IPS DF 6.9 (cell line): ENCODE data around the gene PLXNA2.

Experiments used
- DNase-seq: peaks from one replicate; pipeline ENCODE4 v3.0.0-alpha.2; 2013; ENCODE audit warnings: low read depth, low spot score
- H3K27ac ChIP-seq: one replicate; pipeline ENCODE4 v1.5.1; 2013; ENCODE audit warnings: low read length, control low read depth
- H3K27me3 ChIP-seq: 2 replicates; pipeline ENCODE4 v1.6.1; 2013; ENCODE audit warnings: mild to moderate bottlenecking, low read length; ENCODE audit not compliant: control insufficient read depth, insufficient read depth
- H3K36me3 ChIP-seq: 2 replicates; pipeline ENCODE4 v1.6.1; 2013; ENCODE audit warnings: low read length; ENCODE audit not compliant: control insufficient read depth, insufficient read depth
- H3K4me1 ChIP-seq: 2 replicates; pipeline ENCODE4 v1.6.1; 2013; ENCODE audit warnings: low read length; ENCODE audit not compliant: control insufficient read depth, insufficient read depth
- H3K4me3 ChIP-seq: 2 replicates; pipeline ENCODE4 v1.5.1; 2013; ENCODE audit warnings: mild to moderate bottlenecking, low read length
- H3K9me3 ChIP-seq: 2 replicates; pipeline ENCODE4 v1.6.1; 2013; ENCODE audit warnings: low read length, inconsistent platforms; ENCODE audit not compliant: control insufficient read depth, insufficient read depth
- WGBS: extraction: QIAGEN DNeasy Blood & Tissue Kit; methylation state at CpG from one replicate; pipeline ENCODE4 v1.1.7; 2013; ENCODE audit warnings: mixed read lengths, missing lambda C conversion rate; ENCODE audit not compliant: insufficient read length, insufficient coverage; 5-methylcytosine and 5-hydroxymethylcytosine counted together

PLXNA2 gene

GRCh38 chr1:208154040-208154439 lies 90.1 kb downstream of the PLXNA2 start:
- Histone ChIP-seq H3K27ac (no peak overlapping the region), H3K4me3 (no peak overlapping the region), H3K36me3 (no peaks in the 10 kb centered on the region), H3K9me3 (no peaks in the 10 kb centered on the region), H3K4me1 (peaks cover 5% of the 10 kb centered on the region), H3K27me3 (no peaks in the 10 kb centered on the region)
- WGBS, result no CpG with 5 or more reads among the region's 7 CpGs
- DNase-seq, result no peak

DNA sequence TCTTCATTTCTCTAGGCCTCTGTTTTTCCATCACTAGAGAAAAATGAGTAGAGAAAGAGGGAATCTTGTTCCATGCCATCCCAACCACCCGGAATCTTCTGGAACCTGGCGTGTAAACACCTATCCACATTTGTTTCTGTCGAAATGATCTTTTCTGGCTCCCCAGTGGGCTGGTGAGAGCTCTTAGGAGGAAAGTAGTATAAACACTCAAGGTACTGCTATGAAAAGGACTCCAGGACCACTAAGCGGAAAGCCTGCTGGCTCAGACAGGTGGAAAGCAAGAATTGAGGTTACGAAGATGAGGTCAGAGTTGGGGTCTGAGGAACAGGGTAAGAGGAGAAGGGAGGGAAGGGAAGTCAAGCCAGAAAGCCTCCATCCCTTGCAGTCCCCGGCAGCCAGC lies 90.8 kb downstream of the PLXNA2 start:
- H3K36me3 ChIP-seq, result no peaks in the 10 kb centered on the region
- WGBS, result no CpG with 5 or more reads among the region's 6 CpGs
- H3K27me3 ChIP-seq, result no peaks in the 10 kb centered on the region
- no peaks in the 10 kb centered on the region for H3K9me3 ChIP-seq
- H3K4me1 ChIP-seq, result peaks cover 3% of the 10 kb centered on the region; the same call in 1 of the 2 replicates
- DNase-seq, result no peak
- H3K27ac ChIP-seq, result no peak overlapping the region
- no peak overlapping the region for H3K4me3 ChIP-seq

- no peak for DNase-seq
- no CpG with 5 or more reads among the region's 9 CpGs for WGBS
These were observed 92.2 kb downstream of the PLXNA2 start for GRCh38 chr1:208151728-208152598.

GRCh38 chr1:208150833-208151458 lies 93.2 kb downstream of the PLXNA2 start:
- DNase-seq, result no peak
- WGBS, result no CpG with 5 or more reads among the region's 6 CpGs
- Histone ChIP-seq H3K27me3 (no peaks in the 10 kb centered on the region), H3K36me3 (no peaks in the 10 kb centered on the region), H3K4me3 (no peak overlapping the region), H3K4me1 (peaks cover 3% of the 10 kb centered on the region; the same call in 1 of the 2 replicates), H3K27ac (no peak overlapping the region), H3K9me3 (no peaks in the 10 kb centered on the region)

More at GRCh38 chr1:208151728-208152598, 92.2 kb downstream of the PLXNA2 start:
- Histone ChIP-seq H3K9me3 (no peaks in the 10 kb centered on the region), H3K36me3 (no peaks in the 10 kb centered on the region), H3K27ac (no peak overlapping the region), H3K4me1 (peaks cover 3% of the 10 kb centered on the region; the same call in 1 of the 2 replicates), H3K4me3 (no peak overlapping the region), H3K27me3 (no peaks in the 10 kb centered on the region)

GRCh38 chr1:208149776-208150514 lies 94.2 kb downstream of the PLXNA2 start:
- H3K4me3 ChIP-seq, result no peak overlapping the region
- H3K36me3 ChIP-seq, result no peaks in the 10 kb centered on the region
- H3K9me3 ChIP-seq, result no peaks in the 10 kb centered on the region
- H3K27ac ChIP-seq, result no peak overlapping the region
- H3K4me1 ChIP-seq, result peaks cover 4% of the 10 kb centered on the region
- H3K27me3 ChIP-seq, result no peaks in the 10 kb centered on the region
- no CpG with 5 or more reads among the region's 9 CpGs for WGBS
- no peak for DNase-seq

DNA sequence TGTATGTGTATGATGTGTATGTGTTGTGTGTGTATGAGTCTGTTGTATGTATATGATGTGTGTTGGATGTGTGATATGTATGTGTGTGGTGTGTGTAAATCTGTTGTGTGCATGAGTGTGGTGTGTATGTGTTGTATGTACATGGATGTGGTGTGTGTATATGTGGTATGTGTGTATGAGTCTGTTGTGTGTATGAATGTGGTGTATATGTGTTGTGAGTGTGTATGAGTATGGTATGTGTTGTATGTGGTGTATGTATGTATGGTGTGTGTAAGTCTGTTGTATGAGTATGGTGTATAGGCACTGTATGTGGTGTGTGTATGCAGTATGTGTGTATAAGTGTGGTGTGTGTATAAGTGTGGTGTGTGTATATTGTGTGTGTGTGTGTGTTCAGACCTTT lies 95.0 kb downstream of the PLXNA2 start:
- DNase-seq, result no peak
- H3K9me3 ChIP-seq, result no peaks in the 10 kb centered on the region
- H3K27me3 ChIP-seq, result no peaks in the 10 kb centered on the region
- H3K4me3 ChIP-seq, result no peak overlapping the region
- peaks cover 4% of the 10 kb centered on the region for H3K4me1 ChIP-seq
- H3K36me3 ChIP-seq, result no peaks in the 10 kb centered on the region
- H3K27ac ChIP-seq, result no peak overlapping the region

DNA sequence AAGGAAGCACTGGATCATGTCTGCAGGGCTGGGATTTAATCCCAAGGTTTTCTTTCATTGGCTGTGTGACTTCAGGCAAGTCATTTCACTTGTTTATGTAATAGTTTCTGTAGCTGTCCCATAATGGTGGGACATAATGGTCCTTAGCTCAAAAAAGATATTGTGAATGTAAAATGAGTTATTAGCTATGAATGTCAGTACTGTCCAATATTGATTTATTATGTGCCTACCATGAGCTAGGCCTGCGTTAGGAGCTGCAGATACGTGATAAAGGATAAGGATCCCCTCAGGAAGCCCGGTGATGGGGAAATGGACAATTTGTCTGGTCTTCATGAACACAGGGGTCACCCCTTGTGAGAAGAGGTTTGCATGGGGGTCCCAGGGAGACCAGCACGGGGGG lies 95.8 kb downstream of the PLXNA2 start:
- no peak for DNase-seq
- no CpG with 5 or more reads among the region's 4 CpGs for WGBS
- H3K4me3 ChIP-seq, result no peak overlapping the region
- no peaks in the 10 kb centered on the region for H3K9me3 ChIP-seq
- H3K36me3 ChIP-seq, result no peaks in the 10 kb centered on the region
- H3K4me1 ChIP-seq, result peaks cover 4% of the 10 kb centered on the region
- no peaks in the 10 kb centered on the region for H3K27me3 ChIP-seq
- H3K27ac ChIP-seq, result no peak overlapping the region

GRCh38 chr1:208146650-208147049 lies 97.5 kb downstream of the PLXNA2 start:
- no peak for DNase-seq
- WGBS, result no CpG with 5 or more reads among the region's 3 CpGs

DNA sequence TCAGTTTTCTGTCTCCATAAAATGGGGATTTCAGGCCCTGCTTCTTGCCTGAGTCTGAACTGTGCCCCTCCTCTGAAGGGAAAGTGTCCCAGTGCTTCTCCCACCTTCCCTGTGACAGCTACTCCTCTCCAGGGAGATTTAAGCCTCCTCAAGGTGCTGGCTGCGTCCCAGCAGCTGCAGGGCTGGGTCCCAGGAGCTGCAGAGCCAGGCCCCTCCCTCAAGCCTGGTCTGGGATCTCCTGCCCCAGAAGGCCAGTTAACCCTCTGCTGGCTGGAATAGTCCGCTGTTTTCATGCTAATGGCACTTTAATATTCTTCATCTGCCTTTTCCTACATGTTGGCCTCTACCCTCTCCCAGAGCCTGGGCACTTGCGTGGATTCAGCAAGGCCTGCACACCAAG lies 99.0 kb downstream of the PLXNA2 start:
- no CpG with 5 or more reads among the region's 3 CpGs for WGBS
- Histone ChIP-seq H3K27me3 (no peaks in the 10 kb centered on the region), H3K36me3 (no peaks in the 10 kb centered on the region), H3K4me1 (peaks cover 4% of the 10 kb centered on the region), H3K9me3 (no peaks in the 10 kb centered on the region), H3K4me3 (no peak overlapping the region), H3K27ac (no peak overlapping the region)
- DNase-seq, result no peak

More at GRCh38 chr1:208146650-208147049, 97.5 kb downstream of the PLXNA2 start:
- Histone ChIP-seq H3K27me3 (no peaks in the 10 kb centered on the region), H3K36me3 (no peaks in the 10 kb centered on the region), H3K4me1 (peaks cover 4% of the 10 kb centered on the region), H3K9me3 (no peaks in the 10 kb centered on the region), H3K4me3 (no peak overlapping the region), H3K27ac (no peak overlapping the region)

DNA sequence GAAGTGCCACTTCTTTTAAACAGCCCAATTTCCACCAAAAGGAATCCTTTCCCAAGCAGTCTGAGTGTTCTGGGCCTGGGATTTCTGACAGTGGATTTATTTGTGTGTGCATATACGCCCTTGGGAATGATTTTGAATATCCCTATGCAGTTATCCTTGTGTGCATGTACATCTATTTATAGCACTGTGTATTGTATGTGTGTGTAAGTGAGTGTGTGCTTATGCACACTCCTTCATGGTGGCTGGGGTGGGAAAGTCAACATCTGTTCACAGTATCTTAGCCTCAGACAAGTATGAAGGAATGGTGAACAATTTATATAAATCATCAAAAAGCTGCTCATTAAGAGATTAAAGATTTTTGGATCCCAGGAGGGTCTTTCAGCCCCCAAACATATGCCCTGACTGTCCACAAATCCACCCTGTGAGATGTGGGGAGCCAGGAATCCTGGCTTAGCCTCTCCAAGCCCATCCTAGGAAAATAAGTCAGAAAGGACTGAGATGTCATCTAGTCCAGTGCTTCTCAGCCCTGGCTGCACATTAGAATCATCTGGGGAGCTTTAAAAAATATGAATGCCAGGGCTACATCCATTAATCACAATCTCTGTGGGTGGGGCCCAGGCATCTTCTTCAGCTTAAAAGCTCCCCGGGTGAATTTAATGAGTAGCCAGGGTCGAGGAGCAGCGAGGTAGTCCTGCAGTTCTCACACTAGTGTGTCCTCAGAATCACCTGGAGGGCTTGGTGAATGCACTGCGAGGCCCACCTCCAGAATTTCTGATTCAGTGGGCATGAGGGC lies 101.4 kb downstream of the PLXNA2 start:
- Histone ChIP-seq H3K27me3 (no peaks in the 10 kb centered on the region), H3K36me3 (no peaks in the 10 kb centered on the region), H3K4me3 (no peak overlapping the region), H3K27ac (no peak overlapping the region), H3K4me1 (peaks cover 1% of the 10 kb centered on the region; the same call in 1 of the 2 replicates), H3K9me3 (no peaks in the 10 kb centered on the region)
- no peak for DNase-seq
- no CpG with 5 or more reads among the region's 5 CpGs for WGBS
